ENCODE data around the gene ANK2.

The ANK2 gene

DNA sequence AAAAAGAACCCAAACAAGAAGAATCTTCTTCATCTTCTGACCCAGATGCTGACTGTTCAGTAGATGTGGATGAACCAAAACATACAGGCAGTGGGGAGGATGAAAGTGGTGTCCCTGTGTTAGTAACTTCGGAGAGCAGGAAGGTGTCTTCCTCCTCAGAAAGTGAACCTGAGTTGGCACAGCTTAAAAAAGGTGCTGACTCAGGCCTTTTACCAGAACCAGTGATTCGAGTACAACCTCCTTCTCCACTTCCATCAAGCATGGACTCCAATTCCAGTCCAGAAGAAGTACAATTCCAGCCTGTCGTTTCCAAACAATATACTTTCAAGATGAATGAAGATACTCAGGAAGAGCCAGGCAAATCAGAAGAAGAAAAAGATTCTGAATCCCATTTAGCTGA, 307.0 kb downstream of the ANK2 start:
- WGBS (ENCODE audit: insufficient coverage) = 96% methylated on average over 3 of the region's 3 CpGs
- H3K4me1 ChIP-seq (ENCODE audit: control extremely low read depth in 1 of 4, control insufficient read depth in 4 of 4, insufficient read depth in 4 of 4, low read length in 3 of 4) = peaks cover 0 to 23% (median 12%) of the 10 kb centered on the region in 4 experiments
- no peaks in the 10 kb centered on the region for H3K36me3 ChIP-seq (ENCODE audit: control insufficient read depth in 4 of 4, insufficient read depth in 4 of 4, low read length in 3 of 4)
- no peak for DNase-seq
- no peak overlapping the region for H3K4me3 ChIP-seq (ENCODE audit: control insufficient read depth in 1 of 7, extremely low read depth in 1 of 7, insufficient read depth in 4 of 7, low read depth in 2 of 7, low read length in 6 of 7)
- H3K9me3 ChIP-seq (ENCODE audit: control extremely low read depth in 1 of 5, control insufficient read depth in 4 of 5, insufficient read depth in 2 of 5, low read depth in 1 of 5, low read length in 4 of 5) = no peaks in the 10 kb centered on the region
- ChIA-PET POLR2A (interaction anchor here (0.7 kb wide), 1 partner anchor 275 kb away, joined by 3 read pairs; no protein-coding TSS in a partner anchor), CTCF (interaction anchor here (1.2 to 1.5 kb wide), 3 partner anchors 9 to 78 kb away, joined by 3 to 5 read pairs (median 4); no protein-coding TSS in a partner anchor)
- H3K27ac ChIP-seq (ENCODE audit: insufficient read depth in 1 of 2, low read depth in 1 of 2, low read length in 2 of 2, poor library complexity in 1 of 2, severe bottlenecking in 2 of 2) = no peak overlapping the region
- peaks cover 0 to 6% (median 3%) of the 10 kb centered on the region in 5 experiments for H3K27me3 ChIP-seq (replicated peaks in 2 of 5; ENCODE audit: control insufficient read depth in 4 of 5, insufficient read depth in 5 of 5, low read length in 4 of 5)

- ChIA-PET POLR2A (no interaction called here), CTCF (no interaction called here)
- no peak for DNase-seq
- 95% methylated on average over 3 of the region's 5 CpGs for WGBS (ENCODE audit: insufficient coverage)
- H3K27me3 ChIP-seq (replicated peaks in 2 of 5; ENCODE audit: control insufficient read depth in 4 of 5, insufficient read depth in 5 of 5, low read length in 4 of 5) = peaks cover 0 to 6% (median 3%) of the 10 kb centered on the region in 5 experiments
- no peaks in the 10 kb centered on the region for H3K36me3 ChIP-seq (ENCODE audit: control insufficient read depth in 4 of 4, insufficient read depth in 4 of 4, low read length in 3 of 4)
- no peak overlapping the region for H3K4me3 ChIP-seq (ENCODE audit: control insufficient read depth in 1 of 7, extremely low read depth in 1 of 7, insufficient read depth in 4 of 7, low read depth in 2 of 7, low read length in 6 of 7)
- no peaks in the 10 kb centered on the region for H3K9me3 ChIP-seq (ENCODE audit: control extremely low read depth in 1 of 5, control insufficient read depth in 4 of 5, insufficient read depth in 2 of 5, low read depth in 1 of 5, low read length in 4 of 5)
- H3K27ac ChIP-seq (ENCODE audit: insufficient read depth in 1 of 2, low read depth in 1 of 2, low read length in 2 of 2, poor library complexity in 1 of 2, severe bottlenecking in 2 of 2) = no peak overlapping the region
- peaks cover 0 to 14% (median 12%) of the 10 kb centered on the region in 4 experiments for H3K4me1 ChIP-seq (ENCODE audit: control extremely low read depth in 1 of 4, control insufficient read depth in 4 of 4, insufficient read depth in 4 of 4, low read length in 3 of 4)
Observed at GRCh38 chr4:113358784-113359183, 309.3 kb downstream of the ANK2 start.

- DNase-seq = peak in 2 of 3 donors; percentile 33 to 48
- ChIA-PET CTCF (no interaction called here), POLR2A (no interaction called here)
- no peak overlapping the region for H3K4me3 ChIP-seq (ENCODE audit: control insufficient read depth in 1 of 7, extremely low read depth in 1 of 7, insufficient read depth in 4 of 7, low read depth in 2 of 7, low read length in 6 of 7)
- 20% methylated on average over 2 of the region's 2 CpGs for WGBS (ENCODE audit: insufficient coverage)
- H3K27ac ChIP-seq (ENCODE audit: insufficient read depth in 1 of 2, low read depth in 1 of 2, low read length in 2 of 2, poor library complexity in 1 of 2, severe bottlenecking in 2 of 2) = no peak overlapping the region
- no peaks in the 10 kb centered on the region for H3K9me3 ChIP-seq (ENCODE audit: control extremely low read depth in 1 of 5, control insufficient read depth in 4 of 5, insufficient read depth in 2 of 5, low read depth in 1 of 5, low read length in 4 of 5)
- peaks cover 0 to 3% (median 1%) of the 10 kb centered on the region in 4 experiments for H3K4me1 ChIP-seq (ENCODE audit: control extremely low read depth in 1 of 4, control insufficient read depth in 4 of 4, insufficient read depth in 4 of 4, low read length in 3 of 4)
- H3K27me3 ChIP-seq (replicated peaks in 2 of 5; ENCODE audit: control insufficient read depth in 4 of 5, insufficient read depth in 5 of 5, low read length in 4 of 5) = no peaks in the 10 kb centered on the region
- H3K36me3 ChIP-seq (ENCODE audit: control insufficient read depth in 4 of 4, insufficient read depth in 4 of 4, low read length in 3 of 4) = no peaks in the 10 kb centered on the region
Observed at GRCh38 chr4:113365377-113365776, 315.9 kb downstream of the ANK2 start.

DNA sequence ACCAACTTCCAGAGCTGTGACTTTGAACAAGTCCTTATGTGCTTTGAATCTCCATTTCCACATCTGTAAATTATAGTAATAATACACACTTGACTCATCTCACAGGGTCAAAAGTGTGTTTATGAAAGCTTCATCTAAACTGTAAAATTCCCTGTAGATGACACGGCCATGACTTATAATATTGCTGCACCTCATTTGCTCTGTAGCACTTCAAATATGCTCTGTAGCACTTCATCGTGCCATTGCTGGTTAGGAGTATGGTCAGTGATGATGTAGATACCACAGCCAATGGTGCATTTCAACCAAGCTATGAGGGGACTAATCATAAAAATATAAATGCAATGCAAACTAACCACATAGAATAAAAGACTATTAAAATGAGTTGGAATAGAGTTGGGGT, 318.6 kb downstream of the ANK2 start:
- Histone ChIP-seq H3K4me1 (ENCODE audit: control extremely low read depth in 1 of 4, control insufficient read depth in 4 of 4, insufficient read depth in 4 of 4, low read length in 3 of 4) (peaks cover 0 to 3% (median 1%) of the 10 kb centered on the region in 4 experiments), H3K36me3 (ENCODE audit: control insufficient read depth in 4 of 4, insufficient read depth in 4 of 4, low read length in 3 of 4) (no peaks in the 10 kb centered on the region), H3K4me3 (ENCODE audit: control insufficient read depth in 1 of 7, extremely low read depth in 1 of 7, insufficient read depth in 4 of 7, low read depth in 2 of 7, low read length in 6 of 7) (no peak overlapping the region), H3K27me3 (replicated peaks in 2 of 5; ENCODE audit: control insufficient read depth in 4 of 5, insufficient read depth in 5 of 5, low read length in 4 of 5) (no peaks in the 10 kb centered on the region), H3K9me3 (ENCODE audit: control extremely low read depth in 1 of 5, control insufficient read depth in 4 of 5, insufficient read depth in 2 of 5, low read depth in 1 of 5, low read length in 4 of 5) (no peaks in the 10 kb centered on the region), H3K27ac (ENCODE audit: insufficient read depth in 1 of 2, low read depth in 1 of 2, low read length in 2 of 2, poor library complexity in 1 of 2, severe bottlenecking in 2 of 2) (no peak overlapping the region)
- DNase-seq = no peak
- WGBS (ENCODE audit: insufficient coverage) = no CpG with 5 or more reads among the region's 2 CpGs
- CTCF ChIA-PET = interaction anchor here (1.3 kb wide), 1 partner anchor 13 kb away, joined by 4 read pairs; no protein-coding TSS in a partner anchor
- POLR2A ChIA-PET = no interaction called here

GRCh38 chr4:113371111-113371510, 321.7 kb downstream of the ANK2 start:
- Histone ChIP-seq H3K36me3 (ENCODE audit: control insufficient read depth in 4 of 4, insufficient read depth in 4 of 4, low read length in 3 of 4) (no peaks in the 10 kb centered on the region), H3K27ac (ENCODE audit: insufficient read depth in 1 of 2, low read depth in 1 of 2, low read length in 2 of 2, poor library complexity in 1 of 2, severe bottlenecking in 2 of 2) (no peak overlapping the region), H3K27me3 (replicated peaks in 2 of 5; ENCODE audit: control insufficient read depth in 4 of 5, insufficient read depth in 5 of 5, low read length in 4 of 5) (no peaks in the 10 kb centered on the region), H3K9me3 (ENCODE audit: control extremely low read depth in 1 of 5, control insufficient read depth in 4 of 5, insufficient read depth in 2 of 5, low read depth in 1 of 5, low read length in 4 of 5) (no peaks in the 10 kb centered on the region), H3K4me3 (ENCODE audit: control insufficient read depth in 1 of 7, extremely low read depth in 1 of 7, insufficient read depth in 4 of 7, low read depth in 2 of 7, low read length in 6 of 7) (no peak overlapping the region), H3K4me1 (ENCODE audit: control extremely low read depth in 1 of 4, control insufficient read depth in 4 of 4, insufficient read depth in 4 of 4, low read length in 3 of 4) (no peaks in the 10 kb centered on the region)
- DNase-seq = no peak
- POLR2A ChIA-PET = no interaction called here
- CTCF ChIA-PET = interaction anchor here (1.5 to 1.6 kb wide), 2 partner anchors 11 to 23 kb away, joined by 3 to 6 read pairs; no protein-coding TSS in a partner anchor

DNA sequence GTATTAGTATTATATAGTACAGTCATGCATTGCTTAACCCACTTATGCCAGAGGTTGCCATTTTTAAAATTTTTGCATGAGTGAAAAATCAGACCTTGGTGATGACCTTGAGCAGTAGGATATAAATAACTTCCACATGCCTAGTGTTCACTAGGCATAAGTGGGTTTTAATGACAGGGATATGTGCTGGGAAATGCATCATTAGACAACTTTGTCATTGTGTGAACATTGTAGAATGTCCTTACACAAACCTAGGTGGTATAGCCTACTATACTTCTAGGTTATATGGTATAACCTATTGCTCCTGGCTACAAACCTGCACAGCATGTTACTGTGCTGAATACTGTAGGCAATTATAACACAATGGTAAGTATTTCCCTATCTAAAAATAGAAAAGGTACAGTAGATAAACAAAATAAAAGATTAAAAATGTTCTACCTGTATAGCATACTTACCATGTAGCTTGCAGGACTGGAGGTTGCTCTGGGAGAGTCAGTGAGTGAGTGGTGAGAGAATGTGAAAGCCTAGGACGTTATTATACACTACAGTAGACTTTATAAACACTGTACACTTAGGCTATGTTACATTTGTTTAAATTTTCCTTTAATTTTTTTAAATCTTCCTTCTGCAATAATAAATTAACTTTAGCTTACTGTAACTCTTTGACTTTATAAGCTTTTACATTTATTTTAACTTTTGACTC, 326.7 kb downstream of the ANK2 start:
- Histone ChIP-seq H3K4me3 (ENCODE audit: control insufficient read depth in 1 of 7, extremely low read depth in 1 of 7, insufficient read depth in 4 of 7, low read depth in 2 of 7, low read length in 6 of 7) (no peak overlapping the region), H3K4me1 (ENCODE audit: control extremely low read depth in 1 of 4, control insufficient read depth in 4 of 4, insufficient read depth in 4 of 4, low read length in 3 of 4) (no peaks in the 10 kb centered on the region), H3K27ac (ENCODE audit: insufficient read depth in 1 of 2, low read depth in 1 of 2, low read length in 2 of 2, poor library complexity in 1 of 2, severe bottlenecking in 2 of 2) (no peak overlapping the region), H3K9me3 (ENCODE audit: control extremely low read depth in 1 of 5, control insufficient read depth in 4 of 5, insufficient read depth in 2 of 5, low read depth in 1 of 5, low read length in 4 of 5) (no peaks in the 10 kb centered on the region), H3K36me3 (ENCODE audit: control insufficient read depth in 4 of 4, insufficient read depth in 4 of 4, low read length in 3 of 4) (no peaks in the 10 kb centered on the region), H3K27me3 (replicated peaks in 2 of 5; ENCODE audit: control insufficient read depth in 4 of 5, insufficient read depth in 5 of 5, low read length in 4 of 5) (no peaks in the 10 kb centered on the region)
- ChIA-PET CTCF (no interaction called here), POLR2A (no interaction called here)
- no CpG with 5 or more reads among the region's 1 CpG for WGBS (ENCODE audit: insufficient coverage)
- DNase-seq = no peak

DNA sequence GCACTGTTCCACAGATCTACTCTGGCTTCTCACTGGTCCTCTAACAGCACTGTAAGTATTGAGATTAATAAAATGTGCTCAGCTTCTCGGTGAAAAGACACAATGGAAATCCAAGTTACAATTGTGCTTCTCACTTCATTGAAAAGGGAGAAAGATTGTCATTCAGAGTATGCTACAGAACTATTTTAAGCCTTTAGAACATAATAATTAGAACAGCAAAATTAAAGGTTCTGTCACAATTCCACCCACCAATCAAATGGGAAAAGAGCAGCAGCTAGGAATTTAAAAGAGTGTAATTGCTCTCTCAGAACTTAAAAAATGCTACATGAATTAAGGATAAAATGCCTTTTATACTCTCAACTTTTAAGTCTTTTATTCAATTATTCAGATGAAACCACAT, 329.4 kb downstream of the ANK2 start:
- CTCF ChIA-PET = no interaction called here
- peaks cover 0 to 3% (median 0%) of the 10 kb centered on the region in 5 experiments for H3K27me3 ChIP-seq (replicated peaks in 2 of 5; ENCODE audit: control insufficient read depth in 4 of 5, insufficient read depth in 5 of 5, low read length in 4 of 5)
- H3K36me3 ChIP-seq (ENCODE audit: control insufficient read depth in 4 of 4, insufficient read depth in 4 of 4, low read length in 3 of 4) = no peaks in the 10 kb centered on the region
- POLR2A ChIA-PET = no interaction called here
- no peaks in the 10 kb centered on the region for H3K4me1 ChIP-seq (ENCODE audit: control extremely low read depth in 1 of 4, control insufficient read depth in 4 of 4, insufficient read depth in 4 of 4, low read length in 3 of 4)
- no peaks in the 10 kb centered on the region for H3K9me3 ChIP-seq (ENCODE audit: control extremely low read depth in 1 of 5, control insufficient read depth in 4 of 5, insufficient read depth in 2 of 5, low read depth in 1 of 5, low read length in 4 of 5)
- no CpG with 5 or more reads among the region's 1 CpG for WGBS (ENCODE audit: insufficient coverage)
- H3K4me3 ChIP-seq (ENCODE audit: control insufficient read depth in 1 of 7, extremely low read depth in 1 of 7, insufficient read depth in 4 of 7, low read depth in 2 of 7, low read length in 6 of 7) = no peak overlapping the region
- H3K27ac ChIP-seq (ENCODE audit: insufficient read depth in 1 of 2, low read depth in 1 of 2, low read length in 2 of 2, poor library complexity in 1 of 2, severe bottlenecking in 2 of 2) = no peak overlapping the region
- DNase-seq = no peak

All from common myeloid progenitor, CD34-positive (primary cell).